Skin of body (tissue), 2 donors: ENCODE measurements around the gene PAX5. TPM values are rescaled to one million over a fixed set of nuclear protein-coding genes. Genes with fewer than 3 reads are reported as not detected.

Experiments
- DNase-seq: peaks from one replicate; lab custom pipeline; 2025; lab: John Stamatoyannopoulos, UW
- total RNA-seq: library from RNA; depleted of rRNA; stranded (reverse); fragments of >200 nt; gene quantifications from one replicate; pipeline ENCODE4 v1.2.3, GENCODE V29; 2014

The PAX5 gene
- total RNA-seq, 1 donor from 2014 or later: 0.30 TPM

GRCh38 chr9:36817160-36817834, 216.8 kb downstream of the PAX5 start:
- DNase-seq: no peak

- no peak for DNase-seq
Measured at GRCh38 chr9:36816371-36816770, 217.7 kb downstream of the PAX5 start.

- DNase-seq: no peak
Measured at GRCh38 chr9:36815566-36816348, 218.3 kb downstream of the PAX5 start.

- DNase-seq: no peak
Measured at GRCh38 chr9:36815023-36815422, 219.0 kb downstream of the PAX5 start.

- DNase-seq: no peak
Measured at GRCh38 chr9:36813154-36813553, 220.9 kb downstream of the PAX5 start.

- DNase-seq: no peak
Measured at GRCh38 chr9:36812556-36812955, 221.5 kb downstream of the PAX5 start.

- no peak for DNase-seq
Measured at GRCh38 chr9:36808251-36808650, 225.8 kb downstream of the PAX5 start.

- DNase-seq: no peak
Measured at GRCh38 chr9:36803961-36804360, 230.1 kb downstream of the PAX5 start.

- no peak for DNase-seq
Measured at GRCh38 chr9:36802201-36802920, 231.7 kb downstream of the PAX5 start.

- DNase-seq: no peak
Measured at GRCh38 chr9:36800455-36800854, 233.6 kb downstream of the PAX5 start.

- DNase-seq: no peak
Measured at GRCh38 chr9:36798350-36799065, 235.6 kb downstream of the PAX5 start.

- no peak for DNase-seq
Measured at GRCh38 chr9:36797471-36798220, 236.4 kb downstream of the PAX5 start.

- DNase-seq: no peak
Measured at GRCh38 chr9:36796671-36797419, 237.2 kb downstream of the PAX5 start.

GRCh38 chr9:36794461-36794860, 239.6 kb downstream of the PAX5 start:
- DNase-seq: no peak

GRCh38 chr9:36793277-36793676, 240.8 kb downstream of the PAX5 start:
- DNase-seq: no peak

GRCh38 chr9:36791222-36791950, 242.7 kb downstream of the PAX5 start:
- no peak for DNase-seq

- no peak for DNase-seq
Measured at GRCh38 chr9:36789886-36790285, 244.2 kb downstream of the PAX5 start.

GRCh38 chr9:36788534-36788933, 245.5 kb downstream of the PAX5 start:
- DNase-seq: no peak

- no peak for DNase-seq
Measured at GRCh38 chr9:36787709-36788108, 246.4 kb downstream of the PAX5 start.
